BE2C (cell line): ENCODE data around the gene SAA4.

Experiments used
- DNase-seq: peaks from one replicate; pipeline ENCODE4 v3.0.0-alpha.2; 2020
- H3K27me3 ChIP-seq: fragments of 250-450 bp; sonication (Bioruptor Pico); 2 replicates; pipeline ENCODE4 v1.5.1; 2020; ENCODE audit warnings: mild to moderate bottlenecking
- H3K36me3 ChIP-seq: fragments of 250-450 bp; sonication (Bioruptor Pico); 2 replicates; pipeline ENCODE4 v1.5.1; 2020; ENCODE audit warnings: mild to moderate bottlenecking
- H3K4me1 ChIP-seq: fragments of 250-450 bp; sonication (Bioruptor Pico); 2 replicates; pipeline ENCODE4 v1.5.1; 2020
- H3K4me3 ChIP-seq: 2 replicates; pipeline ENCODE4 v1.5.1; 2011; ENCODE audit warnings: low read depth, low read length
- H3K9me3 ChIP-seq: fragments of 250-450 bp; sonication (Bioruptor Pico); 2 replicates; pipeline ENCODE4 v1.5.1; 2020
- TF ChIP-seq, protein P1 (sequence below): IDR thresholded peaks from 2 replicates; pipeline ENCODE4 v1.5.1; 2012; ENCODE audit warnings: mild to moderate bottlenecking, low read depth, low read length

Gene SAA4

GRCh38 chr11:18223591-18224387, 12.8 kb downstream of the SAA4 start:
- Histone ChIP-seq H3K27me3 (no peaks in the 10 kb centered on the region), H3K36me3 (no peaks in the 10 kb centered on the region), H3K4me1 (no peaks in the 10 kb centered on the region), H3K4me3 (no peak overlapping the region), H3K9me3 (no peaks in the 10 kb centered on the region)
- TF ChIP-seq, protein P1, sequence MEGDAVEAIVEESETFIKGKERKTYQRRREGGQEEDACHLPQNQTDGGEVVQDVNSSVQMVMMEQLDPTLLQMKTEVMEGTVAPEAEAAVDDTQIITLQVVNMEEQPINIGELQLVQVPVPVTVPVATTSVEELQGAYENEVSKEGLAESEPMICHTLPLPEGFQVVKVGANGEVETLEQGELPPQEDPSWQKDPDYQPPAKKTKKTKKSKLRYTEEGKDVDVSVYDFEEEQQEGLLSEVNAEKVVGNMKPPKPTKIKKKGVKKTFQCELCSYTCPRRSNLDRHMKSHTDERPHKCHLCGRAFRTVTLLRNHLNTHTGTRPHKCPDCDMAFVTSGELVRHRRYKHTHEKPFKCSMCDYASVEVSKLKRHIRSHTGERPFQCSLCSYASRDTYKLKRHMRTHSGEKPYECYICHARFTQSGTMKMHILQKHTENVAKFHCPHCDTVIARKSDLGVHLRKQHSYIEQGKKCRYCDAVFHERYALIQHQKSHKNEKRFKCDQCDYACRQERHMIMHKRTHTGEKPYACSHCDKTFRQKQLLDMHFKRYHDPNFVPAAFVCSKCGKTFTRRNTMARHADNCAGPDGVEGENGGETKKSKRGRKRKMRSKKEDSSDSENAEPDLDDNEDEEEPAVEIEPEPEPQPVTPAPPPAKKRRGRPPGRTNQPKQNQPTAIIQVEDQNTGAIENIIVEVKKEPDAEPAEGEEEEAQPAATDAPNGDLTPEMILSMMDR = no peak
- no peak for DNase-seq

- H3K4me1 ChIP-seq = no peaks in the 10 kb centered on the region
- DNase-seq = no peak
- TF ChIP-seq, protein P1 = no peak
Observed at GRCh38 chr11:18222814-18223421, 13.7 kb downstream of the SAA4 start.

DNA sequence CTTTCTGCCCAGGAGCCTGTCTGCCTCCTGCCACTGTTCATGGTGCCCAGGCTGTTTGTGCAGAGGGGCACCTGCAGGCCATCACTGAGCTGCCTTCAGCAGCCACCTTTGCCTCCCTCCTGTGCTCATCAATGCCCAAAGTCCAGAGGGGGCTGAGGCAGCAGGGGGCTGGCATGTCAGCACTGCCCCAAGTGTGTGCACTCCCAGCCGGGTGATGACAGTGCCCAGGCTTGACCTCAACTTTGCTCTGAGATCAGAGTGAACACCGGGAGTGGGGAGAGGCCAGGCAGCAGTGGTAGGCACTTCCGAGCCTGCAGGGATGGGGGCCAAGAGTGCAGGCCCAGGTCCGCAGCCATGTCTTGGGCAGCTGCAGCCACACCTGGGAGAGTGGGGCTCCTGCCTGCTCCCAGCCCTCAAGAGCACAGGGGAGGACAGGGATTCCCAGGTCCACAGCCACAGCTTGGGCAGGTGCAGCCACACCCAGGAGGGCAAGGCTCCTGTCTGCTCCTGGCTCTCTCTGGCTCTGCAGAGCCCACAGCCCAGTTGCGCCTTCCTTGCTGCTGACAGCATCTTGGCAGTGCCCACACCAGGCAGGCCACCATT, 15.2 kb downstream of the SAA4 start:
- H3K4me3 ChIP-seq = no peak overlapping the region
- TF ChIP-seq, protein P1 = no peak
- no peaks in the 10 kb centered on the region for H3K4me1 ChIP-seq

More at GRCh38 chr11:18222814-18223421, 13.7 kb downstream of the SAA4 start:
- Histone ChIP-seq H3K27me3 (no peaks in the 10 kb centered on the region), H3K4me3 (no peak overlapping the region), H3K36me3 (no peaks in the 10 kb centered on the region), H3K9me3 (no peaks in the 10 kb centered on the region)

GRCh38 chr11:18209058-18209457, 27.5 kb downstream of the SAA4 start:
- no peaks in the 10 kb centered on the region for H3K27me3 ChIP-seq
- H3K36me3 ChIP-seq = no peaks in the 10 kb centered on the region
- no peak for DNase-seq
- no peaks in the 10 kb centered on the region for H3K9me3 ChIP-seq
- no peaks in the 10 kb centered on the region for H3K4me1 ChIP-seq
- no peak overlapping the region for H3K4me3 ChIP-seq
- TF ChIP-seq, protein P1 = no peak

More for the DNA sequence above, 15.2 kb downstream of the SAA4 start:
- H3K9me3 ChIP-seq = no peaks in the 10 kb centered on the region
- DNase-seq = no peak
- no peaks in the 10 kb centered on the region for H3K36me3 ChIP-seq
- H3K27me3 ChIP-seq = no peaks in the 10 kb centered on the region

GRCh38 chr11:18204771-18205170, 31.8 kb downstream of the SAA4 start:
- Histone ChIP-seq H3K27me3 (no peaks in the 10 kb centered on the region), H3K4me1 (no peaks in the 10 kb centered on the region), H3K36me3 (no peaks in the 10 kb centered on the region), H3K4me3 (no peak overlapping the region), H3K9me3 (no peaks in the 10 kb centered on the region)
- DNase-seq = no peak
- TF ChIP-seq, protein P1 = no peak

GRCh38 chr11:18204220-18204619, 32.4 kb downstream of the SAA4 start:
- no peaks in the 10 kb centered on the region for H3K36me3 ChIP-seq
- H3K9me3 ChIP-seq = no peaks in the 10 kb centered on the region
- TF ChIP-seq, protein P1 = no peak
- no peak for DNase-seq
- H3K27me3 ChIP-seq = no peaks in the 10 kb centered on the region
- no peak overlapping the region for H3K4me3 ChIP-seq
- H3K4me1 ChIP-seq = no peaks in the 10 kb centered on the region
